ENCODE measurements around the gene GNA12.

GNA12 gene

DNA sequence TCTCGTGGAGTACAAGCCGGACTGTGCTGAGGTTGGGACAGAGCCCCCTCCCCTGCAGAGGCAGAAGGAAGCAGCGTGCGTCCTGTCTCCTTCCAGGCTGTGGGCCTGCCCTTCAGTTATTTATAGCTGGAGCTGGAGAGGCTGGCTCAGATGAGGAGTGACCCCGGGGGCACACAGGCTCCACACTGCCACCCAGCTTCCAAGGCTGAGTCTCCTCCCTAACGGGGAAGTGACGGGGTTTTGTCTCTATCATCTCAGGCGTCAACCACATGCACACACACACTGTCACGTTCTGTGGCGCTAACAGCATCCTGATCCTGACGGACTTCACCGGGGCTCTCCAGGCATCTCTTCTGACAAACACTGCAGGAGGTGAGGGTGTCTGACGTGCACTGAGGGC, 130.7 kb downstream of the GNA12 start:
- no peak overlapping the region for H2BK15ac ChIP-seq (ENCODE audit: low read length)
- H3K79me1 ChIP-seq (ENCODE audit: low read depth, low read length) = no peaks in the 10 kb centered on the region
- H3K27ac ChIP-seq (replicated peaks; ENCODE audit: low read length) = no peak overlapping the region
- no peak overlapping the region for H4K91ac ChIP-seq (ENCODE audit: low read depth, low read length, poor library complexity)
- H3K9ac ChIP-seq (ENCODE audit: low read depth, low read length, poor library complexity) = no peak overlapping the region
- peaks cover 6 to 16% of the 10 kb centered on the region in 2 donors for H3K4me1 ChIP-seq (ENCODE audit: control insufficient read depth in 2 of 2, insufficient read depth in 1 of 2, low read depth in 1 of 2, low read length in 2 of 2)
- H3K18ac ChIP-seq (ENCODE audit: low read length) = peak overlapping the region; percentile 51
- H3K4ac ChIP-seq (ENCODE audit: low read length) = no peak overlapping the region
- H3K36me3 ChIP-seq (replicated peaks in 1 of 2; ENCODE audit: control insufficient read depth in 2 of 2, insufficient read depth in 2 of 2, low read length in 2 of 2) = peaks cover 3 to 17% of the 10 kb centered on the region in 2 donors
- no peak overlapping the region for H3K4me2 ChIP-seq (ENCODE audit: insufficient read depth, low read length, poor library complexity, severe bottlenecking)
- H3K14ac ChIP-seq (ENCODE audit: low read length) = no peak overlapping the region
- peak overlapping the region; percentile 44 for H2AK5ac ChIP-seq (ENCODE audit: low read depth, low read length)
- no peak overlapping the region for H4K8ac ChIP-seq (ENCODE audit: low read depth, low read length)
- H2BK120ac ChIP-seq (ENCODE audit: low read depth, low read length) = no peak overlapping the region
- DNase-seq (ENCODE audit: low spot score) = no peak
- H3K9me3 ChIP-seq (replicated peaks in 1 of 2; ENCODE audit: control insufficient read depth in 2 of 2, insufficient read depth in 1 of 2, low read depth in 1 of 2, low read length in 2 of 2) = peaks cover 0 to 5% of the 10 kb centered on the region in 2 donors
- H3K27me3 ChIP-seq (ENCODE audit: control insufficient read depth in 3 of 3, insufficient read depth in 3 of 3, low read depth in 1 of 3, low read length in 3 of 3) = peaks cover 0 to 2% (median 0%) of the 10 kb centered on the region in 3 experiments
- no CpG with 5 or more reads among the region's 13 CpGs for WGBS, 2 donors (ENCODE audit: extremely low coverage in 2 of 2, insufficient read length in 2 of 2, insufficient replicate concordance in 1 of 2)
- no peak overlapping the region for H3K4me3 ChIP-seq (ENCODE audit: low read length in 2 of 2)
- H3K23ac ChIP-seq (ENCODE audit: low read depth, low read length, poor library complexity) = no peak overlapping the region
- no peak overlapping the region for H2BK5ac ChIP-seq (ENCODE audit: low read length)
- H2AFZ ChIP-seq (ENCODE audit: low read length) = no peak overlapping the region
- no peak overlapping the region for H2BK12ac ChIP-seq (ENCODE audit: low read length)

DNA sequence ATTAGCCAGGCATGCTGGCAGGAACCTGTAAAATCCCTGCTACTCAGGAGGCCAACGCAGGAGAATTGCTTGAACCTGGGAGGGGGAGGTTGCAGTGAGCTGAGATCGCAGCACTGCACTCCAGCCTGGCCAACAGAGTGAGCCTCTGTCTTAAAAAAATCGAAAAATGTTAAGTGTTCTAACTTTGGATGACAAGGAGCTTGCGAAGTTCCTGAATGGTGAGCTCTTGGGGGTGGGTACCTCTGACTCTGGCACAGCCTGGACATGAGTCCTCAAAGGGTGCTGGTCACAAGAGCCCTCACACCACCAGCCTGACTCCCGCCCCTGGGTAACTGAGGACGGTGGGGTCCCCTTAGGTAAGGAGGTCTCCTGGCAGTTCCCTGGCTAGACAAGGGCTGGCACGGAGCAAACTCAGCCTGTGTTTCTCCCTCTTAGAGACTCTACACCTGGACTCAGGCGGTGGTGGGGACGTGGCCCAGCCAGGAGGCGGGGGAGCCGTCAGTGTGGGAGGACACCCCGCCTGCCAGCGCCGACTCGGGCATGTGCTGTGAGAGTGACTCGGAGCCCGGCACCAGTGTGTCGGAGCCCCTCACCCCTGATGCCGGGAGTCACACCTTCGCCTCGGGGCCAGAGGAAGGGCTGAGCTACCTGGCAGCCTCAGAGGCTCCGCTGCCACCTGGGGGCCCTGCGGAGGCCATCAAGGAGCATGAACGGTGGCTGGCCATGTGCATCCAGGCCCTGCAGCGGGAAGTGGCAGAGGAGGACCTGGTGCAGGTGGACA, 132.0 kb downstream of the GNA12 start:
- Histone ChIP-seq H3K23ac (ENCODE audit: low read depth, low read length, poor library complexity) (peak overlapping the region; percentile 75), H3K79me1 (ENCODE audit: low read depth, low read length) (no peaks in the 10 kb centered on the region), H3K4me3 (ENCODE audit: low read length in 2 of 2) (no peak overlapping the region), H3K9me3 (replicated peaks in 1 of 2; ENCODE audit: control insufficient read depth in 2 of 2, insufficient read depth in 1 of 2, low read depth in 1 of 2, low read length in 2 of 2) (peaks cover 0 to 5% of the 10 kb centered on the region in 2 donors), H2BK5ac (ENCODE audit: low read length) (no peak overlapping the region), H2AFZ (ENCODE audit: low read length) (no peak overlapping the region), H3K36me3 (replicated peaks in 1 of 2; ENCODE audit: control insufficient read depth in 2 of 2, insufficient read depth in 2 of 2, low read length in 2 of 2) (peaks cover 3 to 7% of the 10 kb centered on the region in 2 donors), H2AK5ac (ENCODE audit: low read depth, low read length) (peak overlapping the region; percentile 48), H3K27me3 (ENCODE audit: control insufficient read depth in 3 of 3, insufficient read depth in 3 of 3, low read depth in 1 of 3, low read length in 3 of 3) (peaks cover 0 to 2% (median 0%) of the 10 kb centered on the region in 3 experiments), H4K8ac (ENCODE audit: low read depth, low read length) (no peak overlapping the region), H3K18ac (ENCODE audit: low read length) (no peak overlapping the region), H3K14ac (ENCODE audit: low read length) (no peak overlapping the region), H3K4me2 (ENCODE audit: insufficient read depth, low read length, poor library complexity, severe bottlenecking) (no peak overlapping the region), H2BK120ac (ENCODE audit: low read depth, low read length) (no peak overlapping the region), H3K27ac (replicated peaks; ENCODE audit: low read length) (no peak overlapping the region), H3K4ac (ENCODE audit: low read length) (no peak overlapping the region), H3K9ac (ENCODE audit: low read depth, low read length, poor library complexity) (no peak overlapping the region), H3K4me1 (ENCODE audit: control insufficient read depth in 2 of 2, insufficient read depth in 1 of 2, low read depth in 1 of 2, low read length in 2 of 2) (peaks cover 6 to 19% of the 10 kb centered on the region in 2 donors), H2BK12ac (ENCODE audit: low read length) (no peak overlapping the region), H4K91ac (ENCODE audit: low read depth, low read length, poor library complexity) (no peak overlapping the region), H2BK15ac (ENCODE audit: low read length) (no peak overlapping the region)
- no peak for DNase-seq (ENCODE audit: low spot score)
- no CpG with 5 or more reads among the region's 25 CpGs for WGBS, 2 donors (ENCODE audit: extremely low coverage in 2 of 2, insufficient read length in 2 of 2, insufficient replicate concordance in 1 of 2)

DNA sequence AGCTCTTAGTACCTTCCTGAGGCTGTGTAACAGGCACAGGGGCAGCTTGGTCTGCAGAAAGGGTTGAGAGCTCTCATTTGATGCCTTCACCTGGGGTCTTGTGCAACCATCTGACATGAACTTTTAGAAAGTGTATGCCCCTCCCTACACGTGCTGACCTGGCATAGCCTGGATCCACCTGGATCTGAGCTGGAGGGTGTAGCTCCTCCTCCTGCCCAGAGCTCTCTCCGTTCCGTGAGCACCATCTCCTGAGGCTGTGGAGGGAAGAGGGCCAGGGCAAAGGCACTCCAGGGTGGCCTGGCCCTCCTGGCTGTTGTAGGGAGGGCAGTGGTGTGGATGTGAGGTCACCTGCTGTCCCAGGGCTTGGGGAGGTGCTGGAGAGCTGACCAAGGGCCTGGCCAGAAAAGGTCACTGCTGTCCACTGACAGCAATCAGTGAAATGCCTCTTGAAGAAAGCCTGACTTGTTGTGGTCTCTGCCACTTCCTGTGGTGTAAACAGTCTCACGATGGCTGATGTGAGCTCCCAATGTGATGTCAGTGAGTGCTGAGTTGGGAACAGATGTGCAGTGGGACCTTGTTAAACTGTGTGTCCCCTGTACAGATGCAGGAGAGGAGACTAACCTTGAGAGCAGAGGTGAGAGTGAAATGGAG, 133.1 kb downstream of the GNA12 start:
- WGBS, 2 donors (ENCODE audit: extremely low coverage in 2 of 2, insufficient read length in 2 of 2, insufficient replicate concordance in 1 of 2) = no CpG with 5 or more reads among the region's 4 CpGs
- H3K79me1 ChIP-seq (ENCODE audit: low read depth, low read length) = no peaks in the 10 kb centered on the region
- H3K27me3 ChIP-seq (ENCODE audit: control insufficient read depth in 3 of 3, insufficient read depth in 3 of 3, low read depth in 1 of 3, low read length in 3 of 3) = peaks cover 0 to 2% (median 0%) of the 10 kb centered on the region in 3 experiments
- no peak overlapping the region for H2AFZ ChIP-seq (ENCODE audit: low read length)
- no peak overlapping the region for H3K4me3 ChIP-seq (ENCODE audit: low read length in 2 of 2)
- H3K4me2 ChIP-seq (ENCODE audit: insufficient read depth, low read length, poor library complexity, severe bottlenecking) = no peak overlapping the region
- no peak overlapping the region for H2AK5ac ChIP-seq (ENCODE audit: low read depth, low read length)
- no peak overlapping the region for H4K8ac ChIP-seq (ENCODE audit: low read depth, low read length)
- H4K91ac ChIP-seq (ENCODE audit: low read depth, low read length, poor library complexity) = no peak overlapping the region
- no peak overlapping the region for H3K4ac ChIP-seq (ENCODE audit: low read length)
- H3K23ac ChIP-seq (ENCODE audit: low read depth, low read length, poor library complexity) = no peak overlapping the region
- no peak overlapping the region for H2BK5ac ChIP-seq (ENCODE audit: low read length)
- no peak overlapping the region for H3K27ac ChIP-seq (replicated peaks; ENCODE audit: low read length)
- peaks cover 8 to 25% of the 10 kb centered on the region in 2 donors for H3K4me1 ChIP-seq (ENCODE audit: control insufficient read depth in 2 of 2, insufficient read depth in 1 of 2, low read depth in 1 of 2, low read length in 2 of 2)
- no peak overlapping the region for H3K9ac ChIP-seq (ENCODE audit: low read depth, low read length, poor library complexity)
- H2BK12ac ChIP-seq (ENCODE audit: low read length) = no peak overlapping the region
- H2BK15ac ChIP-seq (ENCODE audit: low read length) = no peak overlapping the region
- H3K18ac ChIP-seq (ENCODE audit: low read length) = no peak overlapping the region
- no peak overlapping the region for H2BK120ac ChIP-seq (ENCODE audit: low read depth, low read length)
- peaks cover 0 to 5% of the 10 kb centered on the region in 2 donors for H3K9me3 ChIP-seq (replicated peaks in 1 of 2; ENCODE audit: control insufficient read depth in 2 of 2, insufficient read depth in 1 of 2, low read depth in 1 of 2, low read length in 2 of 2)
- DNase-seq (ENCODE audit: low spot score) = no peak
- H3K14ac ChIP-seq (ENCODE audit: low read length) = no peak overlapping the region
- H3K36me3 ChIP-seq (replicated peaks in 1 of 2; ENCODE audit: control insufficient read depth in 2 of 2, insufficient read depth in 2 of 2, low read length in 2 of 2) = peaks cover 0 to 7% of the 10 kb centered on the region in 2 donors

DNA sequence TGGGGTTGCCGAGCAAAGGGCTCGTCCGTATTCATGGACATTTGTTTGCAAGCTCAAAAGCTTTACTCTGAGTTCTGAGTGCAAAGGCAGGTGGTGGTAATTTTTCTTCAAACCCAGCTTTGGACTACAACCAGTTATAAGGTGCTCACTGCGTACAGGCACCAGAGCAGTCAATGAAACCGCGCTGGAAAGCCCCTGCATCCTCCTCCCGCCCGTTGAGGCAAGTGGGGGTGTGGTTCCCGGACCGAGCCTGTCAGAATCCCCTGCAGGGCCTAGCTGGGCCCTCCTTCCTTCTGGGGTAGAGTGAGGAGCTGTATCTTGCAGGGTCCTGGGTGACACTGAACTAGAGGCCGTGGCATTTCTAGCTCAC, 133.8 kb downstream of the GNA12 start:
- H3K4me3 ChIP-seq (ENCODE audit: low read length in 2 of 2) = no peak overlapping the region
- no peak overlapping the region for H4K8ac ChIP-seq (ENCODE audit: low read depth, low read length)
- H2BK15ac ChIP-seq (ENCODE audit: low read length) = no peak overlapping the region
- no peak overlapping the region for H2BK120ac ChIP-seq (ENCODE audit: low read depth, low read length)
- H3K79me1 ChIP-seq (ENCODE audit: low read depth, low read length) = no peaks in the 10 kb centered on the region
- no peak overlapping the region for H3K18ac ChIP-seq (ENCODE audit: low read length)
- peak overlapping the region; percentile 37 for H2AK5ac ChIP-seq (ENCODE audit: low read depth, low read length)
- DNase-seq (ENCODE audit: low spot score) = no peak
- no CpG with 5 or more reads among the region's 11 CpGs for WGBS, 2 donors (ENCODE audit: extremely low coverage in 2 of 2, insufficient read length in 2 of 2, insufficient replicate concordance in 1 of 2)
- no peak overlapping the region for H3K9ac ChIP-seq (ENCODE audit: low read depth, low read length, poor library complexity)
- no peak overlapping the region for H2BK12ac ChIP-seq (ENCODE audit: low read length)
- peaks cover 0 to 7% of the 10 kb centered on the region in 2 donors for H3K36me3 ChIP-seq (replicated peaks in 1 of 2; ENCODE audit: control insufficient read depth in 2 of 2, insufficient read depth in 2 of 2, low read length in 2 of 2)
- H3K4ac ChIP-seq (ENCODE audit: low read length) = no peak overlapping the region
- H4K91ac ChIP-seq (ENCODE audit: low read depth, low read length, poor library complexity) = no peak overlapping the region
- H2BK5ac ChIP-seq (ENCODE audit: low read length) = no peak overlapping the region
- H3K27ac ChIP-seq (replicated peaks; ENCODE audit: low read length) = no peak overlapping the region
- peaks cover 10 to 25% of the 10 kb centered on the region in 2 donors for H3K4me1 ChIP-seq (ENCODE audit: control insufficient read depth in 2 of 2, insufficient read depth in 1 of 2, low read depth in 1 of 2, low read length in 2 of 2)
- no peak overlapping the region for H3K4me2 ChIP-seq (ENCODE audit: insufficient read depth, low read length, poor library complexity, severe bottlenecking)
- H3K9me3 ChIP-seq (replicated peaks in 1 of 2; ENCODE audit: control insufficient read depth in 2 of 2, insufficient read depth in 1 of 2, low read depth in 1 of 2, low read length in 2 of 2) = peaks cover 0 to 5% of the 10 kb centered on the region in 2 donors
- H3K27me3 ChIP-seq (ENCODE audit: control insufficient read depth in 3 of 3, insufficient read depth in 3 of 3, low read depth in 1 of 3, low read length in 3 of 3) = peaks cover 0 to 2% (median 0%) of the 10 kb centered on the region in 3 experiments
- H2AFZ ChIP-seq (ENCODE audit: low read length) = peak overlapping the region; percentile 24
- H3K23ac ChIP-seq (ENCODE audit: low read depth, low read length, poor library complexity) = no peak overlapping the region
- no peak overlapping the region for H3K14ac ChIP-seq (ENCODE audit: low read length)

Data from neuronal stem cell (in vitro differentiated cells).